AG04450 (cell line): Measurements from ENCODE around the gene PRPS2. TPM values are rescaled to one million over a fixed set of nuclear protein-coding genes. Genes with fewer than 3 reads are reported as not detected.

Experiments
- CTCF ChIA-PET: fragments of 300-600, 350-600 bp; formaldehyde crosslinking; extraction: SDS; loops from one replicate; lab custom pipeline; 2022; ENCODE audit warnings: antibody characterized with exemption, inconsistent platforms; lab: Charles Lee
- POLR2A ChIA-PET: fragments of 350-600 bp; formaldehyde crosslinking; extraction: SDS; loops from one replicate; lab custom pipeline; 2021; ENCODE audit warnings: antibody characterized with exemption, inconsistent platforms; lab: Yijun Ruan, JAX
- DNase-seq: peaks from one replicate; pipeline ENCODE4 v3.0.0-alpha.2; 2011; ENCODE audit warnings: low read depth, low spot score
- H3K27ac ChIP-seq: one replicate; pipeline ENCODE4 v1.5.1; 2012; ENCODE audit warnings: low read depth, low read length, control low read depth
- H3K27me3 ChIP-seq: one replicate; pipeline ENCODE4 v1.6.0; 2012; ENCODE audit warnings: low read length; ENCODE audit not compliant: control insufficient read depth, insufficient read depth
- H3K4me3 ChIP-seq: 2 replicates; pipeline ENCODE4 v1.5.1; 2011; ENCODE audit warnings: mild to moderate bottlenecking, low read depth, low read length, control low read depth
- H3K9me3 ChIP-seq: 2 replicates; pipeline ENCODE4 v1.5.1; 2012; ENCODE audit warnings: low read length; ENCODE audit not compliant: control insufficient read depth, insufficient read depth
- polyA plus RNA-seq: library from polyadenylated mRNA; depleted of rRNA; stranded (reverse); fragments of >200 nt; gene quantifications from 2 replicates; pipeline ENCODE4 v1.2.3, GENCODE V29; 2011; rRNA removed
- TF ChIP-seq, protein P1 (sequence below): IDR thresholded peaks from 2 replicates; pipeline ENCODE4 v1.5.1; 2011; ENCODE audit warnings: low read depth, low read length, control low read depth, inconsistent platforms

PRPS2 gene
- polyA plus RNA-seq, 1 experiment = 21.3 TPM

GRCh38 chrX:12868747-12869146, 77.5 kb downstream of the PRPS2 start:
- H3K27me3 ChIP-seq = no peaks in the 10 kb centered on the region
- ChIA-PET POLR2A (no interaction called here), CTCF (no interaction called here)
- no peak overlapping the region for H3K27ac ChIP-seq
- TF ChIP-seq, protein P1, sequence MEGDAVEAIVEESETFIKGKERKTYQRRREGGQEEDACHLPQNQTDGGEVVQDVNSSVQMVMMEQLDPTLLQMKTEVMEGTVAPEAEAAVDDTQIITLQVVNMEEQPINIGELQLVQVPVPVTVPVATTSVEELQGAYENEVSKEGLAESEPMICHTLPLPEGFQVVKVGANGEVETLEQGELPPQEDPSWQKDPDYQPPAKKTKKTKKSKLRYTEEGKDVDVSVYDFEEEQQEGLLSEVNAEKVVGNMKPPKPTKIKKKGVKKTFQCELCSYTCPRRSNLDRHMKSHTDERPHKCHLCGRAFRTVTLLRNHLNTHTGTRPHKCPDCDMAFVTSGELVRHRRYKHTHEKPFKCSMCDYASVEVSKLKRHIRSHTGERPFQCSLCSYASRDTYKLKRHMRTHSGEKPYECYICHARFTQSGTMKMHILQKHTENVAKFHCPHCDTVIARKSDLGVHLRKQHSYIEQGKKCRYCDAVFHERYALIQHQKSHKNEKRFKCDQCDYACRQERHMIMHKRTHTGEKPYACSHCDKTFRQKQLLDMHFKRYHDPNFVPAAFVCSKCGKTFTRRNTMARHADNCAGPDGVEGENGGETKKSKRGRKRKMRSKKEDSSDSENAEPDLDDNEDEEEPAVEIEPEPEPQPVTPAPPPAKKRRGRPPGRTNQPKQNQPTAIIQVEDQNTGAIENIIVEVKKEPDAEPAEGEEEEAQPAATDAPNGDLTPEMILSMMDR = no peak
- H3K9me3 ChIP-seq = no peaks in the 10 kb centered on the region
- no peak overlapping the region for H3K4me3 ChIP-seq
- no peak for DNase-seq

- TF ChIP-seq, protein P1 = no peak
- no peaks in the 10 kb centered on the region for H3K9me3 ChIP-seq
- no peak overlapping the region for H3K27ac ChIP-seq
- no peaks in the 10 kb centered on the region for H3K27me3 ChIP-seq
- H3K4me3 ChIP-seq = no peak overlapping the region
- CTCF ChIA-PET = no interaction called here
- DNase-seq = no peak
- POLR2A ChIA-PET = no interaction called here
These were observed 80.0 kb downstream of the PRPS2 start for GRCh38 chrX:12871257-12871656.

GRCh38 chrX:12872741-12873140, 81.5 kb downstream of the PRPS2 start:
- Histone ChIP-seq H3K4me3 (no peak overlapping the region), H3K9me3 (no peaks in the 10 kb centered on the region), H3K27me3 (no peaks in the 10 kb centered on the region), H3K27ac (no peak overlapping the region)
- TF ChIP-seq, protein P1 = no peak
- ChIA-PET CTCF (no interaction called here), POLR2A (no interaction called here)
- DNase-seq = no peak

Other genes starting within 250 kb of the PRPS2 start
- gene TLR7, start 75.7 kb downstream of the PRPS2 start, polyA plus RNA-seq = not detected in 2 replicates
- gene TLR8, start 115.2 kb downstream of the PRPS2 start, polyA plus RNA-seq = not detected in 2 replicates
- 6,551 and 6,856 TPM in 2 replicates for gene TMSB4X, start 183.7 kb downstream of the PRPS2 start, polyA plus RNA-seq